GM03348 (cell line): Measurements from ENCODE around the gene MYADML2.

Source experiments
- DNase-seq: peaks from one replicate; pipeline ENCODE4 v3.0.0; 2012; ENCODE audit warnings: low spot score

The MYADML2 gene

GRCh38 chr17:81978524-81979298, 31.7 kb upstream of the MYADML2 start:
- no peak for DNase-seq

GRCh38 chr17:81977211-81977808, 30.3 kb upstream of the MYADML2 start, which contains the start of gene ASPSCR1:
TSS of gene ASPSCR1 (plus strand) at chr17:81977629. CDS start at chr17:81977647, 18 bp downstream.
- DNase-seq: peak; percentile 96

GRCh38 chr17:81976332-81977210, 29.5 kb upstream of the MYADML2 start:
- no peak for DNase-seq

GRCh38 chr17:81973432-81973831, 26.4 kb upstream of the MYADML2 start:
- no peak for DNase-seq

- DNase-seq: no peak
Observed at GRCh38 chr17:81968850-81969812, 22.1 kb upstream of the MYADML2 start.

GRCh38 chr17:81968396-81968745, 21.3 kb upstream of the MYADML2 start:
- no peak for DNase-seq

GRCh38 chr17:81967533-81968395, 20.7 kb upstream of the MYADML2 start:
- peak; percentile 76 for DNase-seq

GRCh38 chr17:81967244-81967532, 20.2 kb upstream of the MYADML2 start:
- no peak for DNase-seq

- DNase-seq: no peak
Observed at GRCh38 chr17:81966343-81967243, 19.6 kb upstream of the MYADML2 start.

- no peak for DNase-seq
Observed at GRCh38 chr17:81964081-81964849, 17.2 kb upstream of the MYADML2 start.

GRCh38 chr17:81962499-81963441, 15.7 kb upstream of the MYADML2 start:
- DNase-seq: no peak

GRCh38 chr17:81961521-81962498, 14.8 kb upstream of the MYADML2 start:
- no peak for DNase-seq

- DNase-seq: peak; percentile 68
Observed at GRCh38 chr17:81961087-81961511, 14.1 kb upstream of the MYADML2 start, which contains the start of gene NOTUM. TSS of gene NOTUM (minus strand) at chr17:81961187. CDS start at chr17:81960909, 278 bp downstream.

GRCh38 chr17:81960130-81960958, 13.3 kb upstream of the MYADML2 start:
- no peak for DNase-seq

GRCh38 chr17:81959362-81960129, 12.5 kb upstream of the MYADML2 start:
- peak; percentile 89 for DNase-seq
